AG04450 (cell line): Measurements from ENCODE around the gene PDZD11. TPM values are rescaled to one million over a fixed set of nuclear protein-coding genes. Genes with fewer than 3 reads are reported as not detected.
A peak's percentile ranks its signal among the peaks of the same experiment; 100 is the strongest.

ENCODE experiments used
- CTCF ChIA-PET: fragments of 300-600, 350-600 bp; formaldehyde crosslinking; extraction: SDS; loops from one replicate; lab custom pipeline; 2022; ENCODE audit warnings: antibody characterized with exemption, inconsistent platforms; lab: Charles Lee
- POLR2A ChIA-PET: fragments of 350-600 bp; formaldehyde crosslinking; extraction: SDS; loops from one replicate; lab custom pipeline; 2021; ENCODE audit warnings: antibody characterized with exemption, inconsistent platforms; lab: Yijun Ruan, JAX
- DNase-seq: peaks from one replicate; pipeline ENCODE4 v3.0.0-alpha.2; 2011; ENCODE audit warnings: low read depth, low spot score
- H3K27ac ChIP-seq: one replicate; pipeline ENCODE4 v1.5.1; 2012; ENCODE audit warnings: low read depth, low read length, control low read depth
- H3K27me3 ChIP-seq: one replicate; pipeline ENCODE4 v1.6.0; 2012; ENCODE audit warnings: low read length; ENCODE audit not compliant: control insufficient read depth, insufficient read depth
- H3K4me3 ChIP-seq: 2 replicates; pipeline ENCODE4 v1.5.1; 2011; ENCODE audit warnings: mild to moderate bottlenecking, low read depth, low read length, control low read depth
- H3K9me3 ChIP-seq: 2 replicates; pipeline ENCODE4 v1.5.1; 2012; ENCODE audit warnings: low read length; ENCODE audit not compliant: control insufficient read depth, insufficient read depth
- CTCF ChIP-seq: IDR thresholded peaks from 2 replicates; pipeline ENCODE4 v1.5.1; 2011; ENCODE audit warnings: low read depth, low read length, control low read depth, inconsistent platforms
- polyA minus RNA-seq: library from RNA; depleted of rRNA, polyadenylated mRNA; stranded (reverse); fragments of >200 nt; gene quantifications from 2 replicates; pipeline ENCODE4 v1.2.3, GENCODE V29; 2011; rRNA and poly(A)+ RNA removed
- polyA plus RNA-seq: library from polyadenylated mRNA; depleted of rRNA; stranded (reverse); fragments of >200 nt; gene quantifications from 2 replicates; pipeline ENCODE4 v1.2.3, GENCODE V29; 2011; rRNA removed

The PDZD11 gene, protein sequence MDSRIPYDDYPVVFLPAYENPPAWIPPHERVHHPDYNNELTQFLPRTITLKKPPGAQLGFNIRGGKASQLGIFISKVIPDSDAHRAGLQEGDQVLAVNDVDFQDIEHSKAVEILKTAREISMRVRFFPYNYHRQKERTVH
- 139 and 141 TPM in 2 replicates for polyA plus RNA-seq
- polyA minus RNA-seq: 81.3 and 88.0 TPM in 2 replicates

- no peaks in the 10 kb centered on the region for H3K9me3 ChIP-seq
- POLR2A ChIA-PET: interaction anchor here (0.7 to 1.7 kb wide), 2 partner anchors 9 to 157 kb away, joined by 4 to 7 read pairs; partner anchors contain the start of gene IGBP1
- H3K4me3 ChIP-seq: peak within 1 kb of the TSS; percentile 79
- H3K27me3 ChIP-seq: no peaks in the 10 kb centered on the region
- TF ChIP-seq CTCF: no peak
- CTCF ChIA-PET: interaction anchor here (3.5 kb wide), 1 partner anchor 157 kb away, joined by 16 read pairs; the partner anchor contains the start of gene IGBP1
- peak; percentile 32 for DNase-seq
- peak within 1 kb of the TSS; percentile 31 for H3K27ac ChIP-seq
These were observed at the start of gene PDZD11, which contains the start of gene KIF4A for GRCh38 chrX:70289793-70290770. TSS of gene PDZD11 (minus strand) at chrX:70289927. CDS start at chrX:70289341, 586 bp downstream. TSS of gene KIF4A (plus strand) at chrX:70290104. CDS start at chrX:70290459, 355 bp downstream.

DNA sequence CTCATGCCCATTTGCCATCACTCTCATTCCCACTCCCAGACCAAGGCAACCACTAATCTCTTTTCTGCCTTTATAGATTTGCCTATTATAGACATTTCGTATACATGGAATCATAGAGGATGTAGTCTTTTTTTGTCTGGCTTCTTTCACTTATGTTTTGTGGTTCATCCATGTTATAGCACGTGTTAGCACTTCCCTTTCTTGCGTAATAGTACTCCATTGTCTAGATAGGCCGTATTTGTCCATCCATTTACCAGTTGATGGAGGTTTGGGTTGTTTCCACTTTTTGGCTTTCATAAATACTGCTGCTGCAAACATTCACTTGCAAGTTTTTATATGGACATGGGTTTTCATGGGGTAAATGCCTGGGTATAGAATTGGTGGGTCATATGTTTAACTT is 48.6 kb upstream of the PDZD11 start:
- CTCF ChIA-PET: no interaction called here
- Histone ChIP-seq H3K9me3 (no peaks in the 10 kb centered on the region), H3K27me3 (no peaks in the 10 kb centered on the region), H3K27ac (no peak overlapping the region), H3K4me3 (no peak overlapping the region)
- no peak for DNase-seq
- POLR2A ChIA-PET: no interaction called here
- no peak for TF ChIP-seq CTCF

DNA sequence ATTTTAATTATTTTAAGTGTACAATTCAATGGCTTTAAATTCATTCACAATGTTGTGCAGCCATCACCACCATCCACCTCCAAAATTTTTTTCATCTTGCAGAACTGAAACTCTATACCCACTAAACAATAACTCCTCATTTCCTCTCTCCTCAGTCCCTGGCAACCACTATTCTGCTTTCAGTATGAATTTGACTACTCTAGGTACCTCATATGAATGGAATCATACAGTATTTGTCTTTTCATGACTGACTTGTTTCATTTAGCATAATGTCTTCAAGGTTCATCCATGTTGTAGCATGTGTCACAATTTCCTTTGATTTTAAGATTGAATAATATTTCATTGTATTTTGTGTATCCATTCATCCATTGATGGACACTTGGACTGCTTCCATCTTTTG is 47.0 kb upstream of the PDZD11 start:
- Histone ChIP-seq H3K9me3 (no peaks in the 10 kb centered on the region), H3K27me3 (no peaks in the 10 kb centered on the region), H3K27ac (no peak overlapping the region), H3K4me3 (no peak overlapping the region)
- ChIA-PET POLR2A (no interaction called here), CTCF (no interaction called here)
- no peak for TF ChIP-seq CTCF
- DNase-seq: no peak

DNA sequence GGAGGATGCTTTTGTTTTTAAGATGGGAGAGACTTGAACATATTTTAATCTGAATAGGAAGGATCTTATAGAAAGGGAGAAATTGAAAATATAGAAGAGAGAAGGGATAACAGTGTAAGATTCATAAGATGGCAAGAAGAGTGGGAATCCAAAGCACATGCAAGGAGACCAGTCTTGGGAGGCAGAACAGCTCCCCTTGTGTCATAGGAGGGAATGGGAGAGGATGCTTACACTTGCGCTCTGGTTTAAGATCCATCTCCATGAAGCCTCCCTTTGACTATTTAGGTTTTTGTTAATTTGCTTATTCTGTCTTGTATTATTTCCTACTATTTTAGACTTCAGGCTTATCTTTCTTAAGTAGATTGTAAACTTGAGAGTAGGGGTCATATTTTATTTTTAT is 42.9 kb upstream of the PDZD11 start:
- no peak overlapping the region for H3K4me3 ChIP-seq
- no peaks in the 10 kb centered on the region for H3K9me3 ChIP-seq
- DNase-seq: no peak
- ChIA-PET CTCF (no interaction called here), POLR2A (no interaction called here)
- TF ChIP-seq CTCF: peak; percentile 16; the same call in 1 of the 2 replicates
- no peak overlapping the region for H3K27ac ChIP-seq
- no peaks in the 10 kb centered on the region for H3K27me3 ChIP-seq
